Kidney epithelial cell (primary cell): ENCODE results near the gene VCPKMT. TPM values are rescaled to one million over a fixed set of nuclear protein-coding genes. Genes with fewer than 3 reads are reported as not detected.

Experiments used
- DNase-seq: peaks from one replicate; pipeline ENCODE4 v3.0.0-alpha.2; 2010; ENCODE audit warnings: low read depth
- H3K27me3 ChIP-seq: 2 replicates; pipeline ENCODE4 v1.6.0; 2011; ENCODE audit warnings: low read length; ENCODE audit not compliant: control insufficient read depth, insufficient read depth
- H3K36me3 ChIP-seq: 2 replicates; pipeline ENCODE4 v1.5.1; 2011; ENCODE audit warnings: low read length; ENCODE audit not compliant: control insufficient read depth, insufficient read depth
- H3K4me3 ChIP-seq: 2 replicates; pipeline ENCODE4 v1.5.1; 2011; ENCODE audit warnings: low read depth, mild to moderate bottlenecking, control low read depth, low read length
- CTCF ChIP-seq: IDR thresholded peaks from 2 replicates; pipeline ENCODE4 v1.5.1; 2011; ENCODE audit warnings: mild to moderate bottlenecking, moderate library complexity, low read length, control low read depth, inconsistent platforms; ENCODE audit not compliant: insufficient read depth, poor library complexity, severe bottlenecking
- total RNA-seq: library from RNA; depleted of rRNA; stranded (reverse); fragments of >200 nt; gene quantifications from 2 replicates; pipeline ENCODE4 v1.2.3, GENCODE V29; 2015

VCPKMT gene
- total RNA-seq, 1 donor from 2014 or later = 6.6 TPM

- Histone ChIP-seq H3K4me3 (no peak overlapping the region), H3K36me3 (no peaks in the 10 kb centered on the region), H3K27me3 (no peaks in the 10 kb centered on the region)
- TF ChIP-seq CTCF = no peak
- DNase-seq = no peak
These were observed 25.0 kb downstream of the VCPKMT start for GRCh38 chr14:50091240-50091913.

GRCh38 chr14:50089208-50089607 lies 27.2 kb downstream of the VCPKMT start:
- no peak overlapping the region for H3K4me3 ChIP-seq
- no peak for TF ChIP-seq CTCF
- no peaks in the 10 kb centered on the region for H3K27me3 ChIP-seq
- no peak for DNase-seq
- H3K36me3 ChIP-seq = no peaks in the 10 kb centered on the region

GRCh38 chr14:50088731-50089130 lies 27.6 kb downstream of the VCPKMT start:
- no peak for DNase-seq
- Histone ChIP-seq H3K27me3 (no peaks in the 10 kb centered on the region), H3K36me3 (no peaks in the 10 kb centered on the region), H3K4me3 (no peak overlapping the region)
- no peak for TF ChIP-seq CTCF

GRCh38 chr14:50088117-50088515 lies 28.3 kb downstream of the VCPKMT start:
- Histone ChIP-seq H3K27me3 (no peaks in the 10 kb centered on the region), H3K36me3 (no peaks in the 10 kb centered on the region), H3K4me3 (no peak overlapping the region)
- TF ChIP-seq CTCF = no peak
- no peak for DNase-seq

- no peak for TF ChIP-seq CTCF
- Histone ChIP-seq H3K27me3 (no peaks in the 10 kb centered on the region), H3K36me3 (no peaks in the 10 kb centered on the region), H3K4me3 (no peak overlapping the region)
- no peak for DNase-seq
These were observed 28.8 kb downstream of the VCPKMT start for GRCh38 chr14:50087341-50088116.
